HG02970 (cell line): ENCODE data around the gene SNAP47.

Experiments used
- ATAC-seq: cut with Tn5 transposase; IDR thresholded peaks from one replicate; pipeline ENCODE4 v1.9.1; 2021; ENCODE audit warnings: mild to moderate bottlenecking, moderate library complexity, moderate number of reproducible peaks; ENCODE audit not compliant: unreplicated experiment, low FRiP score

SNAP47 gene

DNA sequence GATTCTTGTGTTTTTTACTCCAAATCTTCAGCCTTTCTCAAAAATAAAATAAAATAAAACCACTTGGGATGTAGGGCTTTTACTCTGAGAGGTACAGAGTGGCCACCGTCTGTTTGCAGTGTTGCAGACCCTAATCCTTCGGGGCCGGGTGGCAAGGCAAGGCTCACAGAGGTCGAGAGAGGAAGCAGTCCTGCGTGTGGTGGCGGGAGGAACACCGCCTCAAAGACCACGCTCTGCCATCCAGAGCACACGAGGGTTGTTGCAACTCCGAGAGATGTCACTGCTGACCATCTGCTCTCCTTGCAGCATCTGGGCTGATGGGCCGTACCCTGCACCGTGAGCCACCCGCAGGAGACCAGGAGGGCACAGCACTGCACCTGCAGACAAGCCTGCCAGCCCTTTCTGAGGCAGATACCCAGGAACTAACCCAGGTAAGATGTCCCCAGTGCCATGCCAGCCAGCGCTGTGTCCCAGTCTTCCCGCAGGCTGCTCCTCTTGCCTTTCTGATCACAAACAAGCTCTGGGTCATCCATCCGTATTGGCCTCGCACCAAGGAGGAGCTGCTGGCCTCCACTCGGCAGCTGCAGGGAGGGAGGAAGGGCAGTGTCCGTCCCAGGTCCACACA, 31.5 kb downstream of the SNAP47 start:
- no peak for ATAC-seq

GRCh38 chr1:227767401-227768124, 32.3 kb downstream of the SNAP47 start:
- no peak for ATAC-seq

DNA sequence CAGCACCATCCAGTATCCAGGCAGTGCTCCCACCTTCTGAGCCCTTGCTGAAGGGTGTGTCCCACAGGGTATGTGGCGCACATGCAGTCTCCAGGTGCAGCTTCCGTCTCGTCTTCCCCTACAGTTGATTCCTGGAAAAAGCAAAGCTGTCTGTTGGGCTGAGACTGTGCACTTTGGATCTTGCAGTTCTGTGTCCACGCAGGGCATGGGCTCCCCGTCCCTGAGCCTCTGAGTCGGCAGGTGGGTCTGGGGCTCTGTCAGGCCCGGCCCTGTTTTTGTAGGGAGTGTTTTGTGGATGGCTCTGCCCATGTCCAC, 32.8 kb downstream of the SNAP47 start:
- no peak for ATAC-seq

- no peak for ATAC-seq
Observed at GRCh38 chr1:227768640-227769039, 33.4 kb downstream of the SNAP47 start.

GRCh38 chr1:227769047-227769935, 34.1 kb downstream of the SNAP47 start:
- no peak for ATAC-seq

- no peak for ATAC-seq
Observed at GRCh38 chr1:227769936-227770494, 34.8 kb downstream of the SNAP47 start.

GRCh38 chr1:227770812-227771211, 35.6 kb downstream of the SNAP47 start:
- ATAC-seq, result no peak

DNA sequence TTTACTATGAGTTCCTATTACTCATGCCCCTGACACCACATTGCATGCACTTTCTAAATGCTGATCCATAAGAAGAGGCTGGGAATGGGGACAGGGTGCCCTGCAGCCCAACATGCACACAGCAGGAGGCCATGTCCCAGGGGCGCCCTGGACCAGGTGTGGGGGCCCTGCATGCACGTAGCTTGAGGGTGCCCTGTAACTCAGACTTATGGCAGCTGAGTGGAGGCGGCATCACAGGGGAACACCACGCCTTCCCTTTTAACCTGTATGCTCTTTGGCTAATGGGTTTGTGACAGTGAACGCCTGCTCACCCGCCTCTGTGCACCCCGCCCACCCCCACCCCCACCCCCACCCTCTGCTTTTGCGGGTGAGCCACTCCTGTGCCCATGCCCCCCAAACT, 36.1 kb downstream of the SNAP47 start:
- ATAC-seq, result no peak

GRCh38 chr1:227771771-227772170, 36.5 kb downstream of the SNAP47 start:
- ATAC-seq, result no peak

DNA sequence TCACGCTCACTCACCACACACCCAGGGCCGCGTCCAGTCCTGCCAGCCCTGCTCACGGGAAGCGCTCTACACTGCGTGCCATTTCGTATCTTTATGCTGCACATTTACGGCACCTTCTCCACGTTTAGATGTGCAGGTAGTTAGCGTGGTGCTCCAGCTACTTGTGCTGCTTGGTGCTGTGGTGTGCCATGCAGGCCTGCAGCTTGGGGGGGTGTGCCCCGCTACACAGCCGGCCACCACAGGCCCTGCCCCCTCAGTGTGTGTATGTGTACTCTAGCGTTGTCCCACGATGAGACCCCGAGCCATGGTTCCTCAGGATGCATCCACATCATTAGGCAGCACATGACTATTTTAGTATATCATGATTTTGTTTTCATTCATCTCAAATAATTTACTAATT, 38.3 kb downstream of the SNAP47 start:
- ATAC-seq, result no peak

GRCh38 chr1:227774051-227774731, 39.0 kb downstream of the SNAP47 start:
- no peak for ATAC-seq

DNA sequence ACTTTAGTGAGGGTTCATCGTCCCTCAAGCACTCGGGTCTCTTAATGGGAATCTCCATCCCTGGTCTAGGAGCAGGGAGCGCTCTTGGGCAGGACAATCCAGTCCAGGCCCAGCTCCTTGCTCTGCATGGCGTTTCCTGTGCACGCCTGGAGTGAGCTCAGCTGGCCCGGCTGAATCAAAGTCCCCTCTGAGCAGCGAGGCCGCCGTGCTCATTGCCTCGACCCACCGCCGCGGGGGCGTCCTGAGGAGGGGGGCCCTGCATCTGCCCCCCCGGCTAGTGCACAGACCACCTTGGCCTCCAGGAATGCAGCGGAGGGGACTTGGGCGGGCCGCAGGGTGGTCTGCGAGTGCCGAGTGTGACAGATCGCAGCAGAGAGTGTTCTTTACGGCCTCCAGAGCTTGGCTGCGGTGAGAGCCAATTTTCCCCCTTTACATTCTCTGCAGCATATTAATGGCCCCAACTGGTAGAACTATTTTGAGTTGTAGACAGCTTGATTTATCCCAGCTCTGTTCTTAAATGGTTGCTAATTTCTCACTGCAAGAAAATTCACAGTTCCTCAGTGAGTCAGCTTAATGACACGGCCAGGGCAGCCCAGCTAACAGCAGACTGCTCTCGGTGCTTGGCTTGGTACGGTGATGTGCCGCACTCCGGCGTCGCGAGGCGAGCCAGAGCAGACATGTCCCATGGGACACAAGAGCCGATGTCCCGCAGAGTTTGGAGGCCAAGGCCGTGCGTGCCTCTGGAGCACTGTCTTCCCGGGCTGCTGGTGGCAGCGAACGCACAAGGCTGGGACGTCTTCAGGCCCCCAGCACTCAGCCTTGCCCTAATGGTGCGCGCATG, 39.8 kb downstream of the SNAP47 start:
- no peak for ATAC-seq

GRCh38 chr1:227775841-227776240, 40.6 kb downstream of the SNAP47 start:
- no peak for ATAC-seq

- no peak for ATAC-seq
Observed at GRCh38 chr1:227776331-227776771, 41.1 kb downstream of the SNAP47 start.

DNA sequence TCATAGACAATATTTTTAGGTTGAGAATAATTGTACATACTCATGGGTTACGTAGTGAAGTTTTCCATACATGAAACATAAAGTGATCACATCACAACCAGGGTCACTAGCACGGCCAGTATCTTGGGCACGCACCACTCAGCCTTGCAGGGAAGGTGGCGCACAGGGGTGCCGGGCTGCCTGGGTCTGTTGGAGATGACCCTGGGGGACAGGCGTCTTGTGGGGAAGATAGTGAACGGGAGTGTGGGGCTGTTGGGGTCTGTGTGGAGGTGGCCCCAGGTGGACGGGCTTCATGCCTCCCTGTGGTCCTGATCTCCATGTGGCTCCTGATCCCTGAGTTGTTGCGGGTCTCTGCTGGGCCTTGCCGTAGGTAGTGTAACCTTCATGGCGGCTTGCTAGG, 41.9 kb downstream of the SNAP47 start:
- no peak for ATAC-seq

- no peak for ATAC-seq
Observed at GRCh38 chr1:227777646-227778045, 42.4 kb downstream of the SNAP47 start.

- no peak for ATAC-seq
Observed at GRCh38 chr1:227778401-227778947, 43.2 kb downstream of the SNAP47 start.

- no peak for ATAC-seq
Observed at GRCh38 chr1:227779021-227779441, 43.8 kb downstream of the SNAP47 start.

- no peak for ATAC-seq
Observed at GRCh38 chr1:227779685-227780084, 44.5 kb downstream of the SNAP47 start.
